Upper lobe of left lung (tissue), 6 donors: ENCODE data around the gene LDLRAD3. TPM values are rescaled to one million over a fixed set of nuclear protein-coding genes. Genes with fewer than 3 reads are reported as not detected.
"Not testable (repeated sequence)": the region's sequence is repeated elsewhere in the genome, so short reads cannot be mapped to it uniquely, and the experiment has no call there.

Experiments
- ATAC-seq, 2 donors: fragments of 200-7000 bp; cut with Tn5 transposase; one replicate each; pipeline ENCODE4 v1.9.1; 2022; ENCODE audit warnings: mild to moderate bottlenecking in 2 of 2, moderate library complexity in 2 of 2; ENCODE audit not compliant: low FRiP score in 2 of 2
- DNase-seq, 2 donors: peaks; one replicate each; pipeline ENCODE4 v3.0.0-alpha.2; 2019 to 2020
- H3K27ac ChIP-seq, 4 donors: fragments of 200-600 bp; sonication (generic); one replicate each; pipeline ENCODE4 v1.5.1; 2016 to 2019
- H3K27me3 ChIP-seq, 4 donors: fragments of 200-600 bp; sonication (generic); one replicate each; pipeline ENCODE4 v1.5.1; 2017 to 2019
- H3K36me3 ChIP-seq, 4 donors: fragments of 200-600 bp; sonication (generic); one replicate each; pipeline ENCODE4 v1.5.1; 2016 to 2019
- H3K4me1 ChIP-seq, 4 donors: fragments of 200-600 bp; sonication (generic); one replicate each; pipeline ENCODE4 v1.5.1; 2018 to 2019
- H3K4me3 ChIP-seq, 4 donors: fragments of 200-600 bp; sonication (generic); one replicate each; pipeline ENCODE4 v1.5.1; 2017 to 2019; ENCODE audit warnings: mild to moderate bottlenecking in 2 of 4, moderate library complexity in 1 of 4
- H3K9me3 ChIP-seq, 4 donors: fragments of 200-600 bp; sonication (generic); one replicate each; pipeline ENCODE4 v1.5.1; 2018 to 2019
- EP300 ChIP-seq, 4 donors: sonication (generic); formaldehyde crosslinking; IDR thresholded peaks; one replicate each; pipeline ENCODE4 v1.5.1; 2017; ENCODE audit warnings: antibody characterized with exemption in 4 of 4, control low read depth in 2 of 4
- POLR2A ChIP-seq, 4 donors: fragments of 450-650 bp; IDR thresholded peaks; one replicate each; pipeline ENCODE4 v1.5.1; 2016 to 2017; ENCODE audit warnings: antibody characterized with exemption in 4 of 4, mild to moderate bottlenecking in 2 of 4
- POLR2AphosphoS5 ChIP-seq, 2 donors: sonication (generic); formaldehyde crosslinking; IDR thresholded peaks; one replicate each; pipeline ENCODE4 v1.5.1; 2017; ENCODE audit warnings: antibody characterized with exemption in 2 of 2
- WGBS, 2 donors: methylation state at CpG; one replicate each; pipeline ENCODE4 v1.1.5; 2017 to 2018; 5-methylcytosine and 5-hydroxymethylcytosine counted together
- total RNA-seq, 6 donors: library from RNA; depleted of rRNA in 4 of 6; stranded (reverse); fragments of >200 nt in 4 of 6; gene quantifications; one replicate each; pipeline versions ENCODE4 v1.1.0 to v1.2.1, GENCODE V29; 2016 to 2021
- TF ChIP-seq, protein P1 (sequence below), 6 experiments: fragments of 450-650 bp in 4 of 6; fragments of 200-600 bp in 2 of 6; sonication (generic) in 2 of 6; IDR thresholded peaks; one replicate each; pipeline ENCODE4 v1.5.1; 2016 to 2019; ENCODE audit warnings: antibody characterized with exemption in 6 of 6
- donor health status: DM: no; HTN: no; CAD: no; lungs with moderate emphysema.
- donor health status: DM: no; HTN: yes; CAD: no; lungs with severe emphysema.

Gene LDLRAD3
- total RNA-seq, 6 donors from 2014 or later: 4.4 to 16.8 (median 7.4) TPM

- peaks cover 3 to 6% (median 5%) of the 10 kb centered on the region in 4 donors for H3K4me1 ChIP-seq
- no peak overlapping the region for H3K4me3 ChIP-seq
- H3K36me3 ChIP-seq: no peaks in the 10 kb centered on the region
- DNase-seq (no peak), ATAC-seq (no peak)
- peaks cover 7 to 13% (median 13%) of the 10 kb centered on the region in 4 donors for H3K9me3 ChIP-seq
- H3K27ac ChIP-seq: no peak overlapping the region
- H3K27me3 ChIP-seq: no peaks in the 10 kb centered on the region
- 78 to 80% methylated on average over 3 of the region's 3 CpGs for WGBS, 2 donors
- TF ChIP-seq EP300 (IDR thresholded peaks at IDR 0.05): no peak
- TF ChIP-seq POLR2A (IDR thresholded peaks at IDR 0.05): no peak
- TF ChIP-seq, protein P1, sequence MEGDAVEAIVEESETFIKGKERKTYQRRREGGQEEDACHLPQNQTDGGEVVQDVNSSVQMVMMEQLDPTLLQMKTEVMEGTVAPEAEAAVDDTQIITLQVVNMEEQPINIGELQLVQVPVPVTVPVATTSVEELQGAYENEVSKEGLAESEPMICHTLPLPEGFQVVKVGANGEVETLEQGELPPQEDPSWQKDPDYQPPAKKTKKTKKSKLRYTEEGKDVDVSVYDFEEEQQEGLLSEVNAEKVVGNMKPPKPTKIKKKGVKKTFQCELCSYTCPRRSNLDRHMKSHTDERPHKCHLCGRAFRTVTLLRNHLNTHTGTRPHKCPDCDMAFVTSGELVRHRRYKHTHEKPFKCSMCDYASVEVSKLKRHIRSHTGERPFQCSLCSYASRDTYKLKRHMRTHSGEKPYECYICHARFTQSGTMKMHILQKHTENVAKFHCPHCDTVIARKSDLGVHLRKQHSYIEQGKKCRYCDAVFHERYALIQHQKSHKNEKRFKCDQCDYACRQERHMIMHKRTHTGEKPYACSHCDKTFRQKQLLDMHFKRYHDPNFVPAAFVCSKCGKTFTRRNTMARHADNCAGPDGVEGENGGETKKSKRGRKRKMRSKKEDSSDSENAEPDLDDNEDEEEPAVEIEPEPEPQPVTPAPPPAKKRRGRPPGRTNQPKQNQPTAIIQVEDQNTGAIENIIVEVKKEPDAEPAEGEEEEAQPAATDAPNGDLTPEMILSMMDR (IDR thresholded peaks at IDR 0.05): no peak
- no peak for TF ChIP-seq POLR2AphosphoS5 (IDR thresholded peaks at IDR 0.05)
Observed at GRCh38 chr11:35906681-35907080, 37.2 kb upstream of the LDLRAD3 start.

DNA sequence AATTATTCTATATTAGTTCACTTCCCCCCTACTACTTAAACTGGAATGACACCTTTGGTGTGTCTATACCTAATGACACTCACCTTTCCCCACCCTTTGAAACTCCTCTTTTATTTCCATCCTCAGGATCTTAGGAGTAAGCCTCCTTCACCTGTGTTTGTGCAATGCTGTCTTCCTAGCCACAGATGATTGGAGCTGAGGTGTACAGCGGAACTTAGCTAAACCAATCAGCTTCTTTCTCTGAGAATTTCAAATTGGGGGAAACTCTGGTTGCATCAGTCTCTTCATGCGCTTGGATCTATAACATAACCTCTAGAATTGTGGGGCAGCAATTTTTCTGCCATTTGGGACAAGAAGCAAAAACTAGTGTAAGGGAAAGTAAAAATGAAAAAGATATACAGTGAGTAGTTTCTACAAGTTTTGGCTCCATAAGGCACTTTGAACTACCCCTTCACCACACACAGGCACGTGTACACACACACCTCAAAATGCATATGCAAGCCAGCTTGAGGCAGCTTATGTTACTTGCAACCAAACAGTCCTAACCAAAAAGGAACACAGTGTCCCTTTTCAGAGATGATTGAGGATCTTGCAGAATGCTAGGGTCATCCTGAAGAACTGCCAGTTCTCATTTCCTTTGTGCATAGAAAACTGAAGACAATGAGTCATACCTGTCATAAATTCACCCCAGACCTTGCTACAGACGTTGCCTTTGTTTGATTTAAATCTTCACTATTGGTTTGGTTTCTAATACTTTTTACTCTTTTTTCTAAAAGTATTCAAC lies 36.0 kb upstream of the LDLRAD3 start:
- Histone ChIP-seq H3K36me3 (no peaks in the 10 kb centered on the region), H3K4me1 (peaks cover 3 to 6% (median 5%) of the 10 kb centered on the region in 4 donors), H3K4me3 (no peak overlapping the region), H3K27me3 (no peaks in the 10 kb centered on the region), H3K9me3 (peaks cover 3 to 7% (median 5%) of the 10 kb centered on the region in 4 donors), H3K27ac (peak overlapping the region in 1 of 4 donors; percentile 16)
- TF ChIP-seq, protein P1 (IDR thresholded peaks at IDR 0.05): no peak
- TF ChIP-seq POLR2AphosphoS5 (IDR thresholded peaks at IDR 0.05): peak; percentile 21 to 77
- peak in 3 of 4 donors; percentile 67 to 95 (median 95) for TF ChIP-seq EP300 (IDR thresholded peaks at IDR 0.05)
- TF ChIP-seq POLR2A (IDR thresholded peaks at IDR 0.05): no peak
- DNase-seq (peak in 1 of 2 donors; percentile 33), ATAC-seq (peak; percentile 61 to 76)
- 46 to 53% methylated on average over 4 of the region's 4 CpGs for WGBS, 2 donors

- not testable (repeated sequence) for ATAC-seq, H3K4me3 ChIP-seq, H3K9me3 ChIP-seq, H3K27me3 ChIP-seq, H3K4me1 ChIP-seq, DNase-seq, H3K36me3 ChIP-seq
- WGBS, 2 donors: 57 to 71% methylated on average over 5 of the region's 5 CpGs
- peak overlapping the region in 1 of 4 donors; percentile 31 for H3K27ac ChIP-seq
Observed at GRCh38 chr11:35908432-35908771, 35.5 kb upstream of the LDLRAD3 start.

DNA sequence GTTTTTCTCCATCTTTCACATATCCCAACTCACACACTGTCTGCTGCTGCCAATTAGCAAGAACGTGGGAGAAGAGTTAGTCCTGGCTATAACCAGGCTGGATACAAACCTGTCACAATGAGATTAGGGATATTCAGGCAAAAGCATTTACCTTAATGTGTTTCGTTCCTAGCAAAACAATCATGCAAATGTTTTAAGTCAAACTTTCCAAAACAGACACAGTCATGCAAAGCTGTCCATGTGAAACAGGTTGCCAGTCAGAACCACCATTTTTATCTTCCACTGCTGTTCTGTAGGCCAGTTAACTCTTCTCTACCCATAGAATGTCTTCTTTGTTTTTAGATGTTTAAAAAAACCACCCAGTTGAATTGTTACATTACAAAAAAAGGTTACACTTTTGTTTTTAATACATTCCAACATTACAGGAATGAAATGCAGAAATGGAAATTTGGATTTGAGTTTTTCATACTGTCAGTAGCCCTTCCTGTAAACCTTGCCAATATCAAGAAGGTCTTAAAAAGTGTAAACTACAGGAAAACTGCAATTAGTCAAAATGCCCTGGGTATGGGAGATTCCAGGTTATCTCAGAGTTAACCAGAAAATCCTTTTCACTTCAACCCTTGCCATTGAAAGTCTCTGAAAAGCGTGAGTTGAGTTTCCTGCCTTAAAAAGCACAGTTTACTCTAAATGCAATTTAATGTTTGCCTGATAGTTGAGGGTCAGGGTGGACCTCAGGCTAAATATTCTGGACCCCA lies 34.2 kb upstream of the LDLRAD3 start:
- 80 to 82% methylated on average over 3 of the region's 3 CpGs for WGBS, 2 donors
- H3K9me3 ChIP-seq: no peaks in the 10 kb centered on the region
- no peak overlapping the region for H3K27ac ChIP-seq
- H3K4me3 ChIP-seq: no peak overlapping the region
- ATAC-seq (no peak), DNase-seq (no peak)
- H3K4me1 ChIP-seq: peaks cover 3 to 6% (median 5%) of the 10 kb centered on the region in 4 donors
- no peaks in the 10 kb centered on the region for H3K36me3 ChIP-seq
- no peak for TF ChIP-seq POLR2A (IDR thresholded peaks at IDR 0.05)
- TF ChIP-seq, protein P1 (IDR thresholded peaks at IDR 0.05): no peak
- TF ChIP-seq POLR2AphosphoS5 (IDR thresholded peaks at IDR 0.05): no peak
- no peak for TF ChIP-seq EP300 (IDR thresholded peaks at IDR 0.05)
- no peaks in the 10 kb centered on the region for H3K27me3 ChIP-seq

GRCh38 chr11:35911013-35911412 lies 32.8 kb upstream of the LDLRAD3 start:
- TF ChIP-seq POLR2AphosphoS5 (IDR thresholded peaks at IDR 0.05) (no peak), POLR2A (IDR thresholded peaks at IDR 0.05) (no peak), EP300 (IDR thresholded peaks at IDR 0.05) (no peak)
- TF ChIP-seq, protein P1 (IDR thresholded peaks at IDR 0.05): no peak
- Histone ChIP-seq H3K36me3 (no peaks in the 10 kb centered on the region), H3K9me3 (no peaks in the 10 kb centered on the region), H3K4me3 (no peak overlapping the region), H3K27me3 (no peaks in the 10 kb centered on the region), H3K27ac (no peak overlapping the region), H3K4me1 (peaks cover 3 to 6% (median 5%) of the 10 kb centered on the region in 4 donors)
- 69 to 88% methylated on average over 6 of the region's 6 CpGs for WGBS, 2 donors
- DNase-seq (peak in 1 of 2 donors; percentile 22), ATAC-seq (no peak)
